ENCODE data around the gene NDUFAF8. TPM values are rescaled to one million over a fixed set of nuclear protein-coding genes. Genes with fewer than 3 reads are reported as not detected.

NDUFAF8 gene
- total and polyA plus RNA-seq, 2 experiments from 2014 or later = 53.1 to 136 TPM

GRCh38 chr17:81197409-81197795 lies 41.7 kb upstream of the NDUFAF8 start:
- no peaks in the 10 kb centered on the region for H3K9me2 ChIP-seq (ENCODE audit: insufficient read depth)
- in situ Hi-C loops (cut with MboI) = no loop called here
- H3K4me3 ChIP-seq = no peak overlapping the region
- H3K27ac ChIP-seq = no peak overlapping the region
- no peak overlapping the region for H3K4me2 ChIP-seq (ENCODE audit: unreplicated experiment)
- no peak overlapping the region for H3K9ac ChIP-seq
- no peaks in the 10 kb centered on the region for H3K27me3 ChIP-seq (replicated peaks; ENCODE audit: insufficient read depth)
- no peaks in the 10 kb centered on the region for H3K36me3 ChIP-seq (ENCODE audit: low read depth)
- H3F3A ChIP-seq (ENCODE audit: insufficient read depth) = no peaks in the 10 kb centered on the region
- H4K20me1 ChIP-seq (ENCODE audit: insufficient read depth) = no peaks in the 10 kb centered on the region
- WGBS, 2 experiments (ENCODE audit: low coverage in 1 of 2, low lambda C conversion rate in 2 of 2, missing lambda C conversion rate in 2 of 2) = 88 to 98% methylated on average over 5 to 9 of the region's 14 CpGs
- TF ChIP-seq EZH2 (IDR thresholded peaks at IDR 0.05; ENCODE audit: insufficient read depth, poor library complexity, severe bottlenecking) = no peak
- no peak for TF ChIP-seq EZH2phosphoT487 (IDR thresholded peaks at IDR 0.05; ENCODE audit: insufficient read depth, low read depth)
- no peak overlapping the region for H2AFZ ChIP-seq
- no peaks in the 10 kb centered on the region for H3K9me3 ChIP-seq (ENCODE audit: low read depth)
- no peaks in the 10 kb centered on the region for H3K79me2 ChIP-seq (ENCODE audit: insufficient read depth)
- no peaks in the 10 kb centered on the region for H3K4me1 ChIP-seq (ENCODE audit: insufficient read depth)
- no peak for DNase-seq

GRCh38 chr17:81197831-81198490 lies 41.2 kb upstream of the NDUFAF8 start:
- Histone ChIP-seq H3K9me2 (ENCODE audit: insufficient read depth) (no peaks in the 10 kb centered on the region), H3K79me2 (ENCODE audit: insufficient read depth) (no peaks in the 10 kb centered on the region), H3K27ac (no peak overlapping the region), H3K36me3 (ENCODE audit: low read depth) (no peaks in the 10 kb centered on the region), H3K4me2 (ENCODE audit: unreplicated experiment) (no peak overlapping the region), H3K4me3 (no peak overlapping the region), H3K9me3 (ENCODE audit: low read depth) (no peaks in the 10 kb centered on the region), H4K20me1 (ENCODE audit: insufficient read depth) (no peaks in the 10 kb centered on the region), H3F3A (ENCODE audit: insufficient read depth) (no peaks in the 10 kb centered on the region), H3K27me3 (replicated peaks; ENCODE audit: insufficient read depth) (no peaks in the 10 kb centered on the region), H3K9ac (no peak overlapping the region), H2AFZ (no peak overlapping the region), H3K4me1 (ENCODE audit: insufficient read depth) (no peaks in the 10 kb centered on the region)
- DNase-seq = no peak
- in situ Hi-C loops (cut with MboI) = no loop called here
- TF ChIP-seq EZH2phosphoT487 (IDR thresholded peaks at IDR 0.05; ENCODE audit: insufficient read depth, low read depth) (no peak), EZH2 (IDR thresholded peaks at IDR 0.05; ENCODE audit: insufficient read depth, poor library complexity, severe bottlenecking) (no peak)
- 91% methylated on average over 20 to 21 of the region's 21 CpGs for WGBS, 2 experiments (ENCODE audit: low coverage in 1 of 2, low lambda C conversion rate in 2 of 2, missing lambda C conversion rate in 2 of 2)

- H3K4me2 ChIP-seq (ENCODE audit: unreplicated experiment) = no peak overlapping the region
- TF ChIP-seq EZH2phosphoT487 (IDR thresholded peaks at IDR 0.05; ENCODE audit: insufficient read depth, low read depth) (no peak), EZH2 (IDR thresholded peaks at IDR 0.05; ENCODE audit: insufficient read depth, poor library complexity, severe bottlenecking) (no peak)
- no peaks in the 10 kb centered on the region for H3K27me3 ChIP-seq (replicated peaks; ENCODE audit: insufficient read depth)
- H3F3A ChIP-seq (ENCODE audit: insufficient read depth) = no peaks in the 10 kb centered on the region
- H3K27ac ChIP-seq = no peak overlapping the region
- H3K36me3 ChIP-seq (ENCODE audit: low read depth) = no peaks in the 10 kb centered on the region
- in situ Hi-C loops (cut with MboI) = no loop called here
- no peak overlapping the region for H3K4me3 ChIP-seq
- no peaks in the 10 kb centered on the region for H3K9me3 ChIP-seq (ENCODE audit: low read depth)
- H3K4me1 ChIP-seq (ENCODE audit: insufficient read depth) = no peaks in the 10 kb centered on the region
- DNase-seq = no peak
- H3K9ac ChIP-seq = no peak overlapping the region
- H3K9me2 ChIP-seq (ENCODE audit: insufficient read depth) = no peaks in the 10 kb centered on the region
- H4K20me1 ChIP-seq (ENCODE audit: insufficient read depth) = no peaks in the 10 kb centered on the region
- no peaks in the 10 kb centered on the region for H3K79me2 ChIP-seq (ENCODE audit: insufficient read depth)
- no peak overlapping the region for H2AFZ ChIP-seq
- 93 to 97% methylated on average over 22 of the region's 22 CpGs for WGBS, 2 experiments (ENCODE audit: low coverage in 1 of 2, low lambda C conversion rate in 2 of 2, missing lambda C conversion rate in 2 of 2)
Observed at GRCh38 chr17:81198826-81199481, 40.2 kb upstream of the NDUFAF8 start.

- WGBS, 2 experiments (ENCODE audit: low coverage in 1 of 2, low lambda C conversion rate in 2 of 2, missing lambda C conversion rate in 2 of 2) = 92 to 93% methylated on average over 18 of the region's 18 CpGs
- H3K9ac ChIP-seq = no peak overlapping the region
- no peaks in the 10 kb centered on the region for H3F3A ChIP-seq (ENCODE audit: insufficient read depth)
- no peaks in the 10 kb centered on the region for H3K9me3 ChIP-seq (ENCODE audit: low read depth)
- H2AFZ ChIP-seq = no peak overlapping the region
- H3K27ac ChIP-seq = no peak overlapping the region
- no peak overlapping the region for H3K4me2 ChIP-seq (ENCODE audit: unreplicated experiment)
- H3K36me3 ChIP-seq (ENCODE audit: low read depth) = no peaks in the 10 kb centered on the region
- DNase-seq = no peak
- in situ Hi-C loops (cut with MboI) = no loop called here
- no peaks in the 10 kb centered on the region for H3K79me2 ChIP-seq (ENCODE audit: insufficient read depth)
- no peak overlapping the region for H3K4me3 ChIP-seq
- H3K27me3 ChIP-seq (replicated peaks; ENCODE audit: insufficient read depth) = no peaks in the 10 kb centered on the region
- no peaks in the 10 kb centered on the region for H3K9me2 ChIP-seq (ENCODE audit: insufficient read depth)
- H4K20me1 ChIP-seq (ENCODE audit: insufficient read depth) = no peaks in the 10 kb centered on the region
- H3K4me1 ChIP-seq (ENCODE audit: insufficient read depth) = no peaks in the 10 kb centered on the region
- TF ChIP-seq EZH2phosphoT487 (IDR thresholded peaks at IDR 0.05; ENCODE audit: insufficient read depth, low read depth) (no peak), EZH2 (IDR thresholded peaks at IDR 0.05; ENCODE audit: insufficient read depth, poor library complexity, severe bottlenecking) (no peak)
Observed at GRCh38 chr17:81199482-81199830, 39.7 kb upstream of the NDUFAF8 start.
